Occipital lobe (tissue), 2 donors: ENCODE measurements around the gene SPATA13. TPM values are rescaled to one million over a fixed set of nuclear protein-coding genes. Genes with fewer than 3 reads are reported as not detected.

Source experiments
- DNase-seq: peaks from one replicate; lab custom pipeline; 2025; lab: John Stamatoyannopoulos, UW
- total RNA-seq: library from RNA; depleted of rRNA; stranded (reverse); fragments of >200 nt; gene quantifications from one replicate; pipeline ENCODE4 v1.2.3, GENCODE V29; 2014

SPATA13 gene
- total RNA-seq, 1 donor from 2014 or later = 20.0 TPM

DNA sequence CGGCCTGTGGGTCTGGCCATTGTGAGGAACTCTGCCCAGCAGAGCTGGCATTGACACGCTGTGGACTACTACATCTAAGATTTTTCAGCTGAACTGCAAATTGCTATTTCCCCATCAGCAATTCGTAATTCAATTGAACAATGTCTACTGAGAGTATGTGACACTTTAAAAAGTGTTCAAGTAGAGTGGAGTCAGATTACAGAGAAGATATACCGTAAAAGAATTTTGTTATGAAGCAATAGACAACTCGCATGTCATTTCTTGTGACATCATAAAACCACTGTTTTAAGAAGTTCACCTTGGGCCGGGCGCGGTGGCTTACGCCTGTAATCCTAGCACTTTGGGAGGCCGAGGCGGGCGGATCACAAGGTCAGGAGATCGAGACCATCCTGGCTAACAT, 116.3 kb downstream of the SPATA13 start:
- no peak for DNase-seq

DNA sequence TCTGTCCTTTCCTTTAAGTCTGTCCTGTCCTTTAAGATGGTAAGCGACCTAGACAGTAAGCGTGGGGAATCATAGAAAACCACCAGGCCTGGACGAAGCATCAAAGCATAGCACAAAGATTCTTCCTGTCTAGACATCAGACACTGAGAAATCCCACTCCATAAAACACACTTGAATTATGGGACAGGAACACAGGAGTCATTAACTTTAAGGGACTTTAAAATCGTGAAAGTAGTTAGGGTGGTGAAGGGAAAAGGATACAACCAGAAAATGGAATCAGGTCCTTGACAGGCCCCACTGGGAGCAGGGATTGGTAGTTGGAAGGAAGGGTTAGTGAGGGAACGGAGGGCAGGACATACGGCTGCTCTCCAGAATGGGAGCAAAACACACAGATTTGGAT, 117.2 kb downstream of the SPATA13 start:
- no peak for DNase-seq

DNA sequence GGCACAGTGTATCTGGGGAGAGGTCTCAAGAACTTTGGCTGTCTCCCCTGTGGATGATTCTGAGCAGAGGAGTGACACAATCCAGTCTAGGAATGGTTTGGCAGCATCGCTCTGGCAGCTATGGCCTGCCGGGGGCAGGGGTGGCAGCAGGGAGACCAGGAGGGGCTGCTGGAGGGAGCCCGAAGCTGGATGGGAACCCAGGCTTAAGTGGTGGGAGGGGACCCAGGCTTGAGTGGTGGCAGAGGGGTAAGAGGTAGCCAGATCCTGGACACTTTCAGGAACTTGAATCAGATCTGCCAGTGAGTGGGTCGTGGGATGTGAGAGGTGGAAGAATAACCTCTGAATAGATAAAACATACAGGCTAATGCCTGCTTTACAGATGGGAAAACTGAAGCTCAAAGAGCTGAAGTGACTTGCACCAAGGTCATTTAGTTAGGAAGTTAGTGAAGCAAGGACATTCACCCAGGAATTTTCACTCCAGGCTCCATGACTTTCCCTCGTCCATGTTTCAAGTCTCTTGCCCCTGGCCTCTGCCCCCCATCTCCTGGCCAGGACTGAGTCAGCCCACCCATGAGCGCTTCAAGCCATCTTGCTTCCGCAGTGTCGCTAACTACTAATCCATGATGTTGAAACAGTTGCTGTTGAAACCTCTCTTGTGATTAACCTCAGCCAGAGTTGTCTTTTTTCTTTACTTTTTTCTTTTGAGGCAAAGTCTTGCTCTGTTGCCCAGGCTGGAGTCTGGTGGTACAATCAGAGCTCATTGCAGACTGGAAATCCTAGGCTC, 119.0 kb downstream of the SPATA13 start:
- DNase-seq = no peak

- no peak for DNase-seq
These were observed 120.2 kb downstream of the SPATA13 start for GRCh38 chr13:24280720-24281119.

DNA sequence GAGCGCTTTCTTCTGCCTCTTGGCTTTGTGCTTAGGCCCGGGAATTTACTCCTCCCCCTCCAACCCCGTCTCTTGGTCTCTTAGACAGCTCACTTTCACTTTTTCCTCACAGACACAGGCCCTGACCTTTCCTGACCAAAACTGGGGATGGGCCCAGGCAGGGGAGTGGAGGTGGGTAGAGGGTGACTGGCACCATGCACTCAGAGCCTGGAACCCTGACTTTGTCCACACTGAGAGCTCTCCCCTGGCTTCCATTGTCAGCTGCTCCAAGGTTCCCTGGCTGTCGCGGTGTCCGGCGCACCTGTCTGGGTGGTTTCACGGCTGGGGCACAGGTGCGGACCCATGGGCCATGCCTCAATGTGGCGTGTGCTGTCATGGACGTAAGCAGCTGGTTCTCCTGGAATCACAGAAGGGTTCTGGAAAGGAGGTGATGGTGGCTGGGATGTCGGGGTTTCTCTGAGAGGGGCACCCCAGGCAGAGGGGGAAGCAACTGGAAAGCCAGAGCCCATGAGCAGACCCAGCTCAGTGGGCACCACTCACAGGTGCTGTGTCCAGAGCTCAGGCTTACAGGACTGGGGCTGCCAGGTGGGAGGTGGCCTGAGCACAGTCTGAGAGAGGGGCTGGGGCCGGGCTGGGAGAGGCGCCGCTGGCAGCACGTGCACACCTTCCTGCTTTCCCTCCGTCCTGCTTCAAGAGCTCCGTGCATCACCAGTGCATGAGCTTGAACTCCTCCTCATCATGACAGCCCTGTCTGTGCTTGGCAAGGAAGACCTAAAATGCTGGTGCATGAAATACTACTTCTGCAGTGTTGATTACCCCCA, 120.9 kb downstream of the SPATA13 start:
- DNase-seq = no peak

DNA sequence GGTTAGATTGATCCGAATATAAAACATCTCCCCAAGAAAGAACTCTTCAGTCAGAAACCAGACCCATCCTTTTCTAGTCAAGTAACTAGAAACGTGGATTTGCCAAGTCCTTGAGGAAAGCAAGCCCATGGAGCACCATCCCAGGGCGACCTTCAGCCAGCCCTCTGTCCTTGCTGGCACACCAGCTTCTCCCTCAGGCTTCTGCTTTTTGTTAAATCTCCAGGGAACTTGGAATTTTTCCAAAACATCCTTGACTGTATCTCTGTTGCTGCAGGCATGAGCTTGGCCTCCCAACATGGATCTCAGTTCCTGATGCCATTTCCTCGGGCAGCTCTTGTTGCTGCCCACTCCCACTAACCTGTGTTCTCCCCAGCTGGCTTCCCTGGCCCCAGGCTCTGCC, 121.7 kb downstream of the SPATA13 start:
- DNase-seq = no peak

DNA sequence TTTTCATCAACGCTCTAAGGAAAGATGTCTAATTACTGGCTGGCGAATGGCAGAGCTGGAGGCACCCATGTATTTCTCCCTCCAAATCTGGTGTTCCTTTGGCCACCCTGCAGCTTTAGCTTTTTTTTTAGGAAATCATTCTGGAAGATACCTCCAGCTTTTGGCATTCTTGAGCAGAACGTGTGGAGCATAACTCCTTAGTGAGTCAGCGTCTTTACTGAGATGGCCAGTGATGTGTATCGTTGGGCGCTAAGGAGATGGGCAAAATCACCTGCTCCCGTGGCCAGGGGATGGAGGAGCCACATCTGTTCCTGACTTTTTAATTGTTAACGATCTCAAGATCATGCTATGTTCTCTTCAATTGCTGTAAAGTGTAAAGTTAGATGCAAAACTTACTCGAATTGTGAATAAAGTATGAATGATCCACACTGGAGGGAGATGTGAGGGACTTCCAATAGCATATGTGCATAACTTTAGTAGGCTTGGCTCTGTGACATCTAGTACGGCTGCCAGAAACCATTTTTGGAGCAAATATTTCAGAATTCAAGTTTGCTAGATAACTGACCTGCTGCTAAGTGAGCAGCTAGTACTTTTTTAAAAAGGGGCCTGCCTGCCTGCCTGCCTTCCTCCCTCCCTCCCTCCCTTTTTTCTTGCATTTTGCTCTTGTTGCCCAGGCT, 124.5 kb downstream of the SPATA13 start:
- DNase-seq = no peak

- DNase-seq = no peak
These were observed 126.1 kb downstream of the SPATA13 start for GRCh38 chr13:24286624-24287023.

DNA sequence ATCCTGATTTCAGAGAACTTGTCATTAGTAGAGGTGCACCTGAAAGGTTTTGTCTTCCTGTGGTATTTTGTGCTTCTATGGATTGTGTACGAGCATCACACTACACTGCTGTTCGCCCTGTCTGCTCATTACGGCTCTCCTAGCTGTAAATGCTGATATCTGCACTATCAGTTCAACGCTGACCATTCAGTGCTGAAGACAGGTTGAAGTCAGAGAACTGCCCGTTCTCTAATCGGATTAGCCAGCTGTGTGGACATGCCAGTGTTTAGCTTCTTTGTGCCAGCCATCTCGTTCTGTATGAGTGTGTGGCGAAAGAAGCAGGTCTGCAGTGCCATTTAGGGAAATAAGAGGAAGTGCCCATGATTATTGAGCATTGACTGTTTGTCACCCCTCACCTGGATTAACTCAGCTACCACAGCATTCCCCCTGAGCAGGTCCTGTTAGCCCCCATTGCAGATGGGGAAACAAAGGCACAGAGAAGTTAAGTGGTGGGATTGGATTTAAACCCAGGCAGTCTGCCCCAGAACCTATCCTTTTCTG, 127.3 kb downstream of the SPATA13 start:
- DNase-seq = no peak

DNA sequence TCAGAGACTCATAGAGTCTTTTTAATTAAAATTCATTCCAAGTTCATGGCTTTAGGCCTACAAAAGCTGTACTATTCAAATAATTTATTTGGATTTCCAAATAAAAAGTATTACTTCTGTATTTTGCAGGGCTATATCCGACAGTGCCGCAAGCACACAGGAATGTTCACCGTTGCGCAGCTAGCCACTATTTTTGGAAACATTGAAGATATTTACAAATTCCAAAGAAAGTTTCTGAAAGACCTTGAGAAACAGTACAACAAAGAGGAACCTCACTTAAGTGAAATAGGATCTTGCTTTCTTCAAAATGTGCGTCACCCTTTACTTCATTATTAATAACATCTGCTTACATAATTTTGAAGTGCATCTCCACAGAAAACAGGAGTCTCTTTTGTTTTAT, 128.3 kb downstream of the SPATA13 start:
- no peak for DNase-seq

DNA sequence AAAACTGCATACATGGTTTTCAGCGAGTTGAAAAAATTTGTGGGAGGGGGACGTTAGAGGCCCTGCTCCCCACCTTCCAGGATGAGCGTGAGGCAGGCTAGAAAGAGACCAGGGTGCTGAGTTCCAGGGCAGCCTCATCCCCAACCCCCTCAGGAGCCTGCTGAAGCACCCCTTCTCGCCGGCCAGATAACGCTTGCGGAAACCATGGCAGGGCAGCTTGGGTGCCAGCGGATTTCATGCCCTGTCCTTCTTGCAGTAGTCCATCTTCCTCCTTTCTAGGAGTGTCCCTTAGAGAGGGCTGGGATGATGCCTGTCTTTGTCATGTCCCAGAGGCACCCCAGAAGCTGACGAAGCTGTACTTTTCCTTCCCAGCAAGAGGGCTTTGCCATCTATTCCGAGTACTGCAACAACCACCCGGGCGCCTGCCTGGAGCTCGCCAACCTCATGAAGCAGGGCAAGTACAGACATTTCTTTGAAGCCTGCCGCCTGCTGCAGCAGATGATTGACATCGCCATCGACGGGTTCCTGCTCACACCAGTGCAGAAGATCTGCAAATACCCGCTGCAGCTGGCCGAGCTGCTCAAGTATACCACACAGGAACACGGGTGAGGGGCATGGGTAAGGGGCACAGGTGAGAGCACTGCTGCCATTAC, 129.9 kb downstream of the SPATA13 start:
- DNase-seq = no peak

- DNase-seq = no peak
These were observed 132.0 kb downstream of the SPATA13 start for GRCh38 chr13:24292481-24292880.

DNA sequence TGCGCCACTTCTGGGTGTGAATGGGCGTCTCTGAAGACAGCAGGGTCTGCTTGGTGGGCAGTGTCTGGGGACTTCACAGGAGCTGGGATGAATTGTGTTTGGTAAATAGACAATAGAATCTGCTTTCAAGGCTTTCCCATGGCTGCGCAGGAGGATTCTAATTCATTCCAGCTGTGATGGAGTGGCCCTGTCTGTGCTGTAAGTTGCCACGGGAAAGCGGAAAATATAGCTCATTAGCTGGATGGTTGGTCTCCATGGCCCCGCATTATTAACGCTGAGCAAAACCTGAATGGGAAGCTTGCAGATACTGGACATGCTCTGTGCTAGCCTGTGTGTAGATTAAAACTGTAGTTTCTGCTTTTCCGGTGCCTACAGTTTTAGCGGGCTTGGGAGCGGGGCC, 133.2 kb downstream of the SPATA13 start:
- DNase-seq = no peak

- DNase-seq = no peak
These were observed 139.1 kb downstream of the SPATA13 start for GRCh38 chr13:24299488-24300114.

DNA sequence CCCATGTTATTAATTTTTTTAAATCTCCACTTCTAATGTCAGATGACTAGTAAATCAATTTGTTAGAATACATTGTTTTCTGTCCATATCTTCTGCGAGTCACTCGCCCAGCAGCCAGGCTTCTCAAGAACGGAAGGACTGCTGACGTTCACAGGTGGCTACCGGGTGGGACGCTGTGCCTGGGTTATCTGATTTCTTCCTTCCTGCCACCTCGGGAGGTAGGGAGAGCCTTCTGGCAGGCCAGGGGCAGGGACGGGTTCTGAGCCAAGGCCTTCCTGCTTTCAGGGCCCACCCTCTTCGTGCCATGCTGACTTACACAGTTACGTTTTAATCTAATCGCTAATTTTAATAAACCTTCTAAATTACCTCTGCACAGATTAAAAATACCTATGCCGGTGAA, 140.9 kb downstream of the SPATA13 start:
- no peak for DNase-seq

GRCh38 chr13:24301911-24302310, 141.4 kb downstream of the SPATA13 start:
- DNase-seq = no peak

DNA sequence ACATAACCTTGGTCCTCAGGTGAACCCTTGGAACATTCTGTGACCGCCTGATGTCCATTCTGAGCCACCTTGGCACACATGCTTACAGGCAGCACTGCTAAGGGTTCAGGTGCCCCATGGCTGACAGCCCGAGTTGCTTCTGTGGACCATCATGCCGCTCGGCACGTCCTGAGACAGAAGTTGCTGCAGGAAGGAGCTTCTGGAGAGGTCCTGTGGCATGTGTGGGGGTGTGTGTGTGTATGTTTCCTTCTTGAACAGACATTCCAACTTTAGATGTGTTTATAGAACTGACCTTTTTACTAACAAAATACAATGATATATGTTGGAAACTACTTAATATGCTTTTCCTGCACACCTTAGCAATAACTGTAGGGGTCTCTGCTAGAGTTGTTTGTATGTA, 144.1 kb downstream of the SPATA13 start:
- no peak for DNase-seq

DNA sequence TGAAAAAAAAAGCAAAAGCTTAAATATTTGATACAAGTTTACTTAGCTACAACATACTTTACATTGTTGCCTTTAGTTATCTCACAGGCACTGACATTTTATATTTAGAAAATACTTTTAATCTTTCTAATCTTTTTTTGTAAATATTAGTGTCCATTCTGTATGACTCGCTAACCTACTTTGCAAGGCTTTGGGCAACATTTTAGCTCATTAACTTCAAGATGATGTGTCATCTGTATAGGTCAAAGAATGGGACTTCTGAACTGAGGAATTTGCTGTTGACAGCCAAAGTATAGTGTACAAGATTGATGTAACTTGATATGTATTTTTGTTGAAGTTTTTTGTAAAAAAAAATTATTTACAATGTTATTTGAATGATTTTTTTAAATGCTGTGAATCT, 146.1 kb downstream of the SPATA13 start:
- DNase-seq = no peak

DNA sequence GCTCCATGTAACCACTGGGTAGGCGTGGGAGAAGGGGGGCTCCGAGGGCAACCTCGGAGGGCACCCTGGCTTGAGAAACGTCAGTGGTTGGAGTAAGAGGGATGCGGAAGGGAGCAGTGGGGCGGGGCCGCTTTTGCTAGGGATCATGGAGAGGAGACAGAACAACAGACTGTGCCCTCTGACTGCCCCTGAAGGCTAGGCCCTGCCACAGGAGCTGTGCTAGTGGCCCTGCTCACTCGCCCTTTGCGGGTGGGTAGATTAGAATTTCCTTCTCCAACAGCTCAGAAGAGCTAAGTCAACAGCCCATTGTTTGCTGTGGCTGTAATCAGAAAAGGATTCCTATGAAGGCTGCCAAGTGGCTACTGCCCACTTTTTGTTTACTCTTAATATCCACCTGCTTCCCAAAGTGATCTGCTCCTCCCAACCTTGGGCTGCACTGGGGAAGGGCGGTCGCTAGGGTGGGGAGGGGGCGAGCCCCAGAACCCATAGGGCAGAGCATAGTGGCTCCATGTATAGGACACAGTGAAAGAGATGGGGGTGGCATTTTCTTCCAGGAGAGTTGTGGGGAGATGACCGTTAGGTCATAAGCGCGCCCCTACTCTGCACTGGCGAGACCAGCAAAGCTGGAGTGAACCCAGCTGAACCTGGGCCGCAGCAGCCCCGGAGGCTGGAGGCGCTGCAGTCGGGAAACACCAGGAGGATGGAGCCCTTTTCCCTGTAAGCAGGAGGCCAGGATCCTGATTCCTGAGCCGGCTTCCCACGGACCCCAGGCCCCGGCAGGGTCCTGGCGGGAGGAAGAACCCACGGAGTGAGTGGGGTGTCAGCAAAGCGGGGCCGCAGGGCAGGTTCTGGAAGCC, 146.9 kb downstream of the SPATA13 start:
- no peak for DNase-seq

DNA sequence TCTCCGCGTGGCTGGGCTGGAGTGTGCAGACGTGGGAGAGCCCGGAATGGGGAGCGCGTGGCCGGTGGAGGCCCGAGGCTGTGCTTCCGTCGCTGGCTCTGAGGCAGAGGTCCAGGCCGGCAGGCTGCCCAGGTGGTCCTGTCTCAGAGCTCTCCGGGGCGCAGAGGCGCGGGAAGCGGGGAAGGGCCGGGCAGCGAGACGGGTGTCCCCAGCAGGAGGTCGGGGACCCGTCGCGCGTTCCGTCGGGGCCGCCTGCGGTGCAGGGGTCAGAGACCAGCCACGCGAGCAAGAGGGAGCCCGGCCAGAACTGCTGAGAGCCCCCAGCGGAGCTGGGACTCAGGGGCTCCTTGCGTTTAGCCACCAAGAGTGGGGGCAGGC, 147.5 kb downstream of the SPATA13 start:
- no peak for DNase-seq
